Heart left ventricle (tissue), 13 donors: ENCODE measurements around the gene AGAP6.

Experiments
- CTCF ChIP-seq, 12 donors: fragments of 200-600 bp; sonication (generic) in 4 of 12; IDR thresholded peaks; one replicate each; pipeline versions ENCODE4 v1.5.0 to v1.8.0; 2018 to 2022; ENCODE audit warnings: antibody characterized with exemption in 12 of 12, mild to moderate bottlenecking in 5 of 12
- POLR2A ChIP-seq, 2 donors: fragments of 450-650 bp; IDR thresholded peaks; one replicate each; pipeline ENCODE4 v1.6.1; 2017; ENCODE audit warnings: antibody characterized with exemption in 2 of 2, mild to moderate bottlenecking in 2 of 2, moderate library complexity in 2 of 2
- donor health status: ischemic (EF 13 %, LVEDD 7.1; RV severe dilation, severe dysfunction).
- donor health status: DM: no; HTN: yes; CAD: no.
- donor health status: DM: no; HTN: no; CAD: no.
- donor health status: ischemic (EF 25% LVEDD 6.9; RV normal size, moderate dysfunction).
- donor health status: ischemic (EF 25% LVEDD 5.7; RV mildly dilated, moderate dysfunction).
- donor health status: ischemic (EF 35%, LVEDD 5.7; RV mildly dilated, moderate dysfunction).
- donor health status: nonischemic (EF 11% LVEDD 7.7; RV severe dilation, severe dysfunction).
- donor health status: DM: yes; HTN: yes; CAD: no.
- donor health status: PGD.
- donor health status: ischemic (EF 29% LVEDD 5.4; RV normal size, mild dysfunction).
- donor health status: nonischemic (EF 23%, LVEDD 6.1; RV moderate dilation, normal function).

GRCh38 chr10:50021646-50022045, 33.4 kb downstream of the AGAP6 start:
- TF ChIP-seq CTCF (IDR thresholded peaks at IDR 0.05) (no peak), POLR2A (IDR thresholded peaks at IDR 0.05) (no peak)
